ENCODE data around the gene PDE3A.

The PDE3A gene

DNA sequence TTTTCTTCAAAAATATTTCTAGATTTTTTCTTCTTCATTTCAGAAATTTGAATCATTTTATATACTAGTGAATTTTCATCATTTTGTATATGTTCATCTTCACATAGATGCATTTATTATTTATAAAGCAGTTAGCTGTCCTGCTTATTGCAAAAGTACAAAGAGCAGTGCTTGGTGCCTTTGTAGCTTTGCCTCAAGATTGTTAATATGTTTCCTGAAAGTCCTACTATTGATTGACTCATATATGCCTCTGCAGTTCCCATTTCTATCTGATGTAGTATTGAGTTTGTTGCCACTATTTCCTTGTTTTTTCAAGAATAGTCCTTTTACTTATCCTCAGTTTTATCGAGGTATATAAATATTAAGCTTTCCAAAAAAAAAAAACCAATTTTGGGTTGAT is 89.7 kb downstream of the PDE3A start:
- DNase-seq (ENCODE audit: low read depth): no peak

DNA sequence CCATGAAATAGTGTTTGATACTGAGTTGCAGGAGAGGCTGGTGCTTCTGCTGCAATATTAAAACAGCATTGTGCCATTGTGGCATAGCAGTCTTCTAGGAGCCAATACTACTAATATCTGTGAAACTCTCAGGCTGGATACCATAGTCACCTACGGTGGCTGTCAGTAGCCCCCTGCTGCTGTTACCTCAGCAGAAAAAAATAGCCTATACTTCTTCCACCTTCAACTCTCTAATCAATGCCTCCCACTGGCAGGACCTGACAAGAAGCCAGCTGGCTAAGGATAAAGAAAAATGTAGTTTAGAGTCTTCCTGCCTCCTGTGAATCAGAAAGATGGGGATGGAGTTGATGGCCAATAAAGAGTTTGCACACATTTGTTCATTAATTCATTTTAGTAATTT is 91.6 kb downstream of the PDE3A start:
- DNase-seq (ENCODE audit: low read depth): no peak

DNA sequence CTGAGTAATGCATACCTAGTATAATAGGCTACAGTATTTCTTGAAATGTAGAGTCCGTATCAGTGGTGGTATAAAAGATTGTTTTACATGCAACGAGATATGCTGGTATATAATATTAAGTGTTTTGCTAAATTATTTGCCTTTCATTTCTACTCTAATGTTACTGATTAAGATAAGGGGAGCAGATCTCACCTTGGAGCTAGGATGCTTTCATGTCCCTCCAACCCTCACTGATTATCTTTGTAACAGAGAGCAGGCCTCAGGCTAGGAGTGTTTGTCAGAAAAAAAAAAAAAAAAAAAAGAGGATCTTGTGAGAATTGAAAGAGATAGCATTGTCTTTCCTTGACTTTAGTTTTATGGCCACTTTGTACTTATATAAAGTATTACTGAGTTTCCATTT is 92.6 kb downstream of the PDE3A start:
- no peak for DNase-seq (ENCODE audit: low read depth)

DNA sequence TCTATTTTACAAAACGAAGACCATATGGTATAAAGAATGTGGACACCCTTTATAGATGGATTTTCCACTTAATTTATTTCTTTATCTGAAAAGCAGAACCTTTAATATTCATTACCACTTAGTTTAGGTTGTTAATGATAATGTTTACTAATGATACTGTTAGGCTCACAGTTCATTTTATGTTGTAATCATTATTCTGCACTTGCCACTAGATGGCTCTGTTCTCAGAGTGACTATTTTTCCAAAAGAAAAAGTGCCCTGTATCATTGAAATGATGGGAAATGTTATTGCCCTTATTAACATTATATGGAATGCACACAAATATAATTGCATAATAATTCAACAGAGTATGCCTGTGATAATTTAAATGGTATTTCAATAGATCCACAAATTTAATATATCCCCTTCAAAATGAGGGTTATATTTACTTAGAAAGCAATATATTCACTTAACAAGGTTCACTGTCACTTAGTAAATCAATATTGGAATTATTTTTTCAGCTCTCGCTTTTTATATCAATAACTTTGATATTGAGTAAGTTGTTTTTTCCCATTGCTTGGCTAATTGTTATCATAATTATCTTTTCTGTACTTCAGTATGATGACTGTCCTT is 95.7 kb downstream of the PDE3A start:
- DNase-seq (ENCODE audit: low read depth): no peak

DNA sequence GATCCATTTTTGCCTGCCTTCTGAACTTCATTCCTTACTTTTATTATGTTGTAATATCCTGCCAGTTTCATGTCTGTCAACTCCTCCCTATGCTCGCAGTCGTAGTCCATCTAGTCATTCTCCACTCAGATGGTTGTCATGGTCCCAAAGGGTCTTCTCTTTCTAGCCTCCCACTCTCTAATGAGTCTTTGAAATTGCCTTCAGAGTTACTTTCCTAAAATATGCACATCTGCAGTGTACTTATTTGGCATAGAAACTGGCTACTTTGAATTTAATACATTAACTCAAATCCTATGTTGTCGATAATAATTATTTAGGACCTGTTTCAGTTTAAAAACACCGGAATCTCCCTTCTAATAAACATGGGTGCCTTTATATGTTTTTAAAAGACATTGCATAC is 101.0 kb downstream of the PDE3A start:
- DNase-seq (ENCODE audit: low read depth): no peak

DNA sequence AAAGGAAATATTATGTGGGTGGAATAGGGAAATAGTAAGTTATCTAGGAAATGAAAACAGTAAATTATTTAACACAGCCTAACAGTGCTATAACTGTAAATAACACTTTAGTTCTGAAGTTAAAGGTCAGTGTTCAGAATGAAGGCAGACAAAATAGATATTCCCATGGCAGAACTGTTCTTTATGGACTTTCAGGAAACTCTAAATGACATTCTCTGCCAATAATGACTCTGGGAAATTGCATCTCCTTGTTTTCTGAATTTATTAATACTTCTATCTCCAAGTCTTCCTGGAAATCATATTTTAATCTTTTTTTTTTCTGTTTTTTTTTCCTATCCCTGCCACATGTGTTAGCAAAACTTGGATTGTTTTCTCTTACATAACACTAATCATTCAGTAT is 101.4 kb downstream of the PDE3A start:
- DNase-seq (ENCODE audit: low read depth): no peak

GRCh38 chr12:20472102-20472782 is 103.9 kb downstream of the PDE3A start:
- no peak for DNase-seq (ENCODE audit: low read depth)

- no peak for DNase-seq (ENCODE audit: low read depth)
Observed at GRCh38 chr12:20473133-20473532, 104.8 kb downstream of the PDE3A start.

GRCh38 chr12:20474016-20474415 is 105.7 kb downstream of the PDE3A start:
- DNase-seq (ENCODE audit: low read depth): no peak

DNA sequence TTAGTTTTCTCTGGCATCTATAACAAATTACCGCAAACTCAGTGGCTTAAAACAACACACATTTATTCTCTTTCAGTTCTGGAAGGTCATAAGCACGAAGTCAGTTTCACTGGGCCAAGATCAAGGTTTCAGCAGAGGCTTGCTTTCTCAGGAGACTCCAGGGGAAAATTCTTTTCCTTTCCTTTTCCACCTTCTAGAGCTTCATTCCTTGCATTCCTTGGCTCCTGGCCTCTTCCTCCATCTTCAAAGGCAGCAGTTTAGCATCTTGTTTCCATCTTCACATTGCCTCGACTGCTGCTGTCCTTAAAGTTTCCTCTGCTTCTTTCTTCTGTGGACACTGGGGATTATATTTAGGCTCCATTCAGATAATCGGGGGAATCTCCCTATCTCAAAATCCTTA is 106.1 kb downstream of the PDE3A start:
- DNase-seq (ENCODE audit: low read depth): no peak

DNA sequence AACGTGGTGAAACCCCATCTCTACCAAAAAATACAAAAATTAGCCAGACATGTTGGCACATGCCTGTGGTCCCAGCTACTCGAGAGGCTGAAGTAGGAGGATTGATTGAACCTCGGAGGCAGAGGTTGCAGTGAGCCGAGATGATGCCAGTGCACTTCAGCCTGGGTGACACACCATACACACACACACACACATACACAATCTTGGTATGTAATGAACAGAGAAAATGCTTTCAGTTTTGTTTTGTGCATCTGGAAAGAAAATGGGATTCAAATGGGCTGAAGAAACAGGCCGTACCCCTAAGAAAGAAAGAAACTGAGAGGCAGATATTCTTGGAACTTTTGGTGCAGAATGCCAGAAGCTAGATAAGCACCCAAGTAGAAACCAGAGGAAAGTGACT is 107.2 kb downstream of the PDE3A start:
- DNase-seq (ENCODE audit: low read depth): no peak

DNA sequence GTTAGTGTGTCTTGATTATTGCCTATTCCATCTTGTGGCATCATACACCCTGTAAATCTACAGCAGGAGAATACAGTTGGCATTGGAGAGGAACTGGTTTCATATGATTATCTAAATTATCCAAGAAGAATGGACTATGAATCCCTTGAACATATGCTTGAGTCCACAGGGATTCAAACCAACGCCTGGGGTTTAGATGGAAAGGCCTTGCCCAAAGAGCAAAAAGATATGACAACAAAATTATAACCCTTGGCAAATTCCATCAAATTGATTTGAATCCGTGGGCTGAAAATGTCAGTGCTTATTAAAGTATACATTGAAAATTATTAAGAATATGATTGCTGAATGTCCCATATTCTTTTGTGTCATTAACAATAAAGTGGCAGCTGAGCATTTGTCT is 108.2 kb downstream of the PDE3A start:
- no peak for DNase-seq (ENCODE audit: low read depth)

DNA sequence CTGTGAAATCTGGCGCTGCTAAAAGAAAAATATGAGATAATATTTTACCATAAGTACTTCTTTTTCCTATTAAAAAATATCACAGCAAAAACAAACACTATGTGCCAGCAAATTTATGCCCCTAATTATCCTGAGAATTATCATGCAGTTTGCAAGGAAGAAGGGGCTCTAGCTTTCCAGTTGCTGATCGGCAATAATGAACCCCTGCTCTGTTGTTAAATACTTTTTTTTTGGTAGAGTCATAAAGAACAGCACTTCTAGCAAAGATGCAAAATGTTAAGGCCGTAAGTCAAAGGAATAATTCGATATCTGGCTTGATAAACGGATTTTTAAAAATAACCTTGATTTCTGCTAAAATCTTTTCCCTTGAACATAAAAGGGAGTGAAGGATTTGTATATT is 108.9 kb downstream of the PDE3A start:
- no peak for DNase-seq (ENCODE audit: low read depth)

GRCh38 chr12:20477672-20478071 is 109.3 kb downstream of the PDE3A start:
- no peak for DNase-seq (ENCODE audit: low read depth)

DNA sequence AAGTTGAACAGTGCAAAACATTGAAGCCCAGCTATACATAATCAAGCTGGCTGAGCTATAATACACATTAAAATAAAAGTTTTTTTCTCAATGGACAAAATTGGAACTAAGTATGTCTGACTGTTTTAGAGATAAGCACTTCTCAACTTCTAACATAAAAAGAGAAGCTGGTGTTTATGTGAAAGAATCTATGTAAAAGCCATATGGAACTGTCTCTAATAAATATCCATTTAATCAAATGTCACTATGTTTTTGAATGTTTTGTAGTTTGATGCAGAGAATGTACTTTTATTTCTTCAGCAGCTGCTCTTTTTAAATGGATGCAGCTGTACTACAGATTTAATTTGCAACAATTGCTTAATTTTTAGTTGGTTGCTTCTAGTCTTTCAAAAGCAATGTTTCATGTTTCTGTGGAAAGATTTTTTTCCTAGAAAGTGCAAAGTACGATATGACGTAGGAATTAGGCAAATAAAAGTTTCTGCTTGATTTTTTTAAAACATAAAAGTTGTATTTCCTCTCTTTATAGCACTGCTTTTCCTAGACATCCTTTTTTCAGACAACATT is 114.2 kb downstream of the PDE3A start:
- no peak for DNase-seq (ENCODE audit: low read depth)

GRCh38 chr12:20483776-20484175 is 115.4 kb downstream of the PDE3A start:
- no peak for DNase-seq (ENCODE audit: low read depth)

DNA sequence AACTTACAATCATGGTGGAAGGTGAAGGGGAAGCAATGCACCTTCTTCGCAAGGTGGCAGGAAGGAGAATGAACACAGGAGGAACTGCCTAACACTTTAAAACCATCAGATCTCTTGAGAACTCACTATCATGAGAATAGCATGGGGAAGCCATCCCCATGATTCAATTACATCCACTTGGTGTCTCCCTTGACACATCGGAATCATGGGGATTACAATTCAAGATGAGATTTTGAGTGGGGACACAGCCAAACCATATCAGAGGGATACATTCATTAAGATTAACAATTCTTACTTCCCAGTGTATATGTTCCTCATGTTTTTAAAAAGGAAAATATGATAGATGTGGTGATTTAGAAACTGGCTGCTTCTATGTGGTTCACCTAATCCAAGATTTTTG is 117.9 kb downstream of the PDE3A start:
- DNase-seq (ENCODE audit: low read depth): no peak

- DNase-seq (ENCODE audit: low read depth): no peak
Observed at GRCh38 chr12:20487519-20487918, 119.2 kb downstream of the PDE3A start.

DNA sequence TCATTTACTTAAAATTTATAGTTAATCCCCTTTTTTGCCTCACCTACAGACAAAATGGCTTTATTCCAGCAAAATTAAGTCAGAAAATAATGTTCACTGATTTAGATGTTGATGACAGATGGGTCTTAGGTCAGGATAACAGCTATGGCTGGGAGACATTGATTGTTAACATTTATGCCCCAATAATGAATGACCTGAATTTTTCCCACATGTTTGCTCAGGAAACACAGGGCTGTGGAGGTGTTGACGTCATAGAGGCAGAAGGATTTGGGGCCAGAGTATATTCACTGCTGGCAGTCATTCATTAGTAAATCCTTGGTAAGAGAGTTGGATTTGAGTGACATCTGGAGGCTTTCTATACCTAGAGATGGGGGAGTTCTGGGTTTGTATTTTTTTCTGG is 121.3 kb downstream of the PDE3A start:
- DNase-seq (ENCODE audit: low read depth): no peak

- no peak for DNase-seq (ENCODE audit: low read depth)
Observed at GRCh38 chr12:20490213-20490612, 121.9 kb downstream of the PDE3A start.

GRCh38 chr12:20491290-20491689 is 123.0 kb downstream of the PDE3A start:
- no peak for DNase-seq (ENCODE audit: low read depth)

DNA sequence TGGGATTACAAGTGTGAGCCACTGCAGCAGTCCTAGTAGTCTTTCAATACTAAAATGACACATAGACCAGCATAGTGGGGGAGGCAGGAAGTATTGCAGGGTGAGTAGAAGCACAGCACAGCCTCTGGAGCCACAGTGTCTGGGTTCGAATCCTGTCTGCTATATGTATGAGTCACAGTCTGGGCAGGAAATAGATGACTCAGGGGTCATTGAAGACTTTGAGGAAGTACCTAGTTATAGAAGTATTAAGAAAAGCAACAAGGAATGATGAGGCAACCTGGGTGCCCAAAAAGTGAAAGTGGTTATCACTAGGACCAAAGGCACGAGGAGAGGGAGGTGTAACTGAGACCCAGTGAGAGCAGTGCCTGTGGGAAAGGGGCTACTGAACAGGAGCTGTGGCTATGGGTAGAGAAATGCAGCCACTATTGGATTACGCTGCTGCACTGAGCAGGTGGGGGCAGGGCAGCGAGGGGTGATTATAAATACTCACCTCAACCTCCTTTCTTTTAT is 124.0 kb downstream of the PDE3A start:
- no peak for DNase-seq (ENCODE audit: low read depth)

DNA sequence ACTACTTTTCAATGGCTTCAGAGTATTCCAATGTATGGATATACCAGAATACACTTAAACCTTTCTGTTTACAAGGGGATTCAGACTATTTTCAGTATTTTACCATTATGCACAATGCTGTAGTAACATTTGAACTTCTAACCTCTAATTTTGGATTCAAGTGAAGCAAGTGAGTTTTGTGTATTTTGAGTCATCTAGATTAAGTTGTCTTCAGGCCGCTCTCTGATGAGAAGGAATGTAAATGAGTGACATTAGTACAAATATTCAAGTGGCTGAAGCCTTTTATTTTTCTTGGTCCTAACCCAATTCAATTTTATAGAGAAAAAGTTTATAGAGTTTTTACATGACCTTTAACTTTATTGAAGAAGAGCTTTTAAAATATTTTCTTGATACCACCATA is 125.6 kb downstream of the PDE3A start:
- DNase-seq (ENCODE audit: low read depth): no peak

- no peak for DNase-seq (ENCODE audit: low read depth)
Observed at GRCh38 chr12:20494851-20495250, 126.5 kb downstream of the PDE3A start.

Data from non-pigmented ciliary epithelial cell (primary cell).